ENCODE data around the gene ABHD10.
A peak's percentile ranks its signal among the peaks of the same experiment; 100 is the strongest.

The ABHD10 gene

GRCh38 chr3:111980716-111981456 is 2.1 kb downstream of the ABHD10 start:
- no peak for DNase-seq (ENCODE audit: low read depth in 2 of 2)
- TF ChIP-seq CTCF (IDR thresholded peaks at IDR 0.05; ENCODE audit: low read depth, low read length) = no peak
- no peak overlapping the region for H3K4me3 ChIP-seq (replicated peaks in 1 of 2; ENCODE audit: low read depth in 2 of 2, low read length in 2 of 2)

GRCh38 chr3:111981457-111981763 is 2.6 kb downstream of the ABHD10 start:
- no peak for DNase-seq (ENCODE audit: low read depth in 2 of 2)
- no peak for TF ChIP-seq CTCF (IDR thresholded peaks at IDR 0.05; ENCODE audit: low read depth, low read length)
- H3K4me3 ChIP-seq (replicated peaks in 1 of 2; ENCODE audit: low read depth in 2 of 2, low read length in 2 of 2) = no peak overlapping the region

GRCh38 chr3:111984636-111985298 is 5.9 kb downstream of the ABHD10 start:
- no peak for DNase-seq (ENCODE audit: low read depth in 2 of 2)
- no peak for TF ChIP-seq CTCF (IDR thresholded peaks at IDR 0.05; ENCODE audit: low read depth, low read length)
- H3K4me3 ChIP-seq (replicated peaks in 1 of 2; ENCODE audit: low read depth in 2 of 2, low read length in 2 of 2) = no peak overlapping the region

GRCh38 chr3:111986800-111987199 is 8.0 kb downstream of the ABHD10 start:
- no peak overlapping the region for H3K4me3 ChIP-seq (replicated peaks in 1 of 2; ENCODE audit: low read depth in 2 of 2, low read length in 2 of 2)
- no peak for TF ChIP-seq CTCF (IDR thresholded peaks at IDR 0.05; ENCODE audit: low read depth, low read length)
- no peak for DNase-seq (ENCODE audit: low read depth in 2 of 2)

GRCh38 chr3:111989061-111989678 is 10.3 kb downstream of the ABHD10 start:
- TF ChIP-seq CTCF (IDR thresholded peaks at IDR 0.05; ENCODE audit: low read depth, low read length) = peak; percentile 75
- no peak overlapping the region for H3K4me3 ChIP-seq (replicated peaks in 1 of 2; ENCODE audit: low read depth in 2 of 2, low read length in 2 of 2)
- peak; percentile 81 to 82 for DNase-seq (ENCODE audit: low read depth in 2 of 2)

- TF ChIP-seq CTCF (IDR thresholded peaks at IDR 0.05; ENCODE audit: low read depth, low read length) = no peak
- no peak overlapping the region for H3K4me3 ChIP-seq (replicated peaks in 1 of 2; ENCODE audit: low read depth in 2 of 2, low read length in 2 of 2)
- DNase-seq (ENCODE audit: low read depth in 2 of 2) = no peak
These were observed 14.2 kb downstream of the ABHD10 start for GRCh38 chr3:111993038-111993437.

Measured in cardiac fibroblast (primary cell).